ENCODE measurements around the gene CRACR2A.

The CRACR2A gene

GRCh38 chr12:3615862-3616261 is 137.0 kb downstream of the CRACR2A start:
- TF ChIP-seq, protein P1, sequence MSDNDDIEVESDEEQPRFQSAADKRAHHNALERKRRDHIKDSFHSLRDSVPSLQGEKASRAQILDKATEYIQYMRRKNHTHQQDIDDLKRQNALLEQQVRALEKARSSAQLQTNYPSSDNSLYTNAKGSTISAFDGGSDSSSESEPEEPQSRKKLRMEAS (IDR thresholded peaks at IDR 0.05) = no peak
- TF ChIP-seq EP300 (IDR thresholded peaks at IDR 0.05; ENCODE audit: borderline replicate concordance) (no peak), EGR1 (IDR thresholded peaks at IDR 0.05) (no peak), RAD21 (IDR thresholded peaks at IDR 0.05; ENCODE audit: low read depth) (no peak), TCF12 (IDR thresholded peaks at IDR 0.05; ENCODE audit: low read depth) (no peak), YY1 (IDR thresholded peaks at IDR 0.05; ENCODE audit: low read depth) (no peak), FOXM1 (IDR thresholded peaks at IDR 0.05; ENCODE audit: borderline replicate concordance, low read depth) (no peak), CEBPB (IDR thresholded peaks at IDR 0.05) (no peak), CREB1 (IDR thresholded peaks at IDR 0.05; ENCODE audit: low read depth) (no peak), NFIC (IDR thresholded peaks at IDR 0.05) (no peak), REST (IDR thresholded peaks at IDR 0.05; ENCODE audit: low read depth) (no peak), ZBTB7A (IDR thresholded peaks at IDR 0.05; ENCODE audit: low read depth) (no peak), TEAD4 (IDR thresholded peaks at IDR 0.05) (no peak), TAF1 (IDR thresholded peaks at IDR 0.05; ENCODE audit: low read depth) (no peak)
- TF ChIP-seq, protein P2, sequence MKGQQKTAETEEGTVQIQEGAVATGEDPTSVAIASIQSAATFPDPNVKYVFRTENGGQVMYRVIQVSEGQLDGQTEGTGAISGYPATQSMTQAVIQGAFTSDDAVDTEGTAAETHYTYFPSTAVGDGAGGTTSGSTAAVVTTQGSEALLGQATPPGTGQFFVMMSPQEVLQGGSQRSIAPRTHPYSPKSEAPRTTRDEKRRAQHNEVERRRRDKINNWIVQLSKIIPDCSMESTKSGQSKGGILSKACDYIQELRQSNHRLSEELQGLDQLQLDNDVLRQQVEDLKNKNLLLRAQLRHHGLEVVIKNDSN (IDR thresholded peaks at IDR 0.05) = no peak

GRCh38 chr12:3614806-3615466 is 138.0 kb downstream of the CRACR2A start:
- TF ChIP-seq, protein P2 (IDR thresholded peaks at IDR 0.05) = no peak
- TF ChIP-seq REST (IDR thresholded peaks at IDR 0.05; ENCODE audit: low read depth) (no peak), FOXM1 (IDR thresholded peaks at IDR 0.05; ENCODE audit: borderline replicate concordance, low read depth) (no peak), CREB1 (IDR thresholded peaks at IDR 0.05; ENCODE audit: low read depth) (no peak), EGR1 (IDR thresholded peaks at IDR 0.05) (no peak), TEAD4 (IDR thresholded peaks at IDR 0.05) (no peak), EP300 (IDR thresholded peaks at IDR 0.05; ENCODE audit: borderline replicate concordance) (no peak)

GRCh38 chr12:3613641-3614395 is 139.1 kb downstream of the CRACR2A start:
- no peak for TF ChIP-seq TEAD4 (IDR thresholded peaks at IDR 0.05)
- TF ChIP-seq, protein P1 (IDR thresholded peaks at IDR 0.05) = no peak
- TF ChIP-seq FOXM1 (IDR thresholded peaks at IDR 0.05; ENCODE audit: borderline replicate concordance, low read depth) = no peak
- no peak for TF ChIP-seq CEBPB (IDR thresholded peaks at IDR 0.05)
- no peak for TF ChIP-seq TAF1 (IDR thresholded peaks at IDR 0.05; ENCODE audit: low read depth)
- no peak for TF ChIP-seq ZBTB7A (IDR thresholded peaks at IDR 0.05; ENCODE audit: low read depth)
- no peak for TF ChIP-seq NFIC (IDR thresholded peaks at IDR 0.05)
- TF ChIP-seq EGR1 (IDR thresholded peaks at IDR 0.05) = no peak
- TF ChIP-seq CREB1 (IDR thresholded peaks at IDR 0.05; ENCODE audit: low read depth) = no peak

DNA sequence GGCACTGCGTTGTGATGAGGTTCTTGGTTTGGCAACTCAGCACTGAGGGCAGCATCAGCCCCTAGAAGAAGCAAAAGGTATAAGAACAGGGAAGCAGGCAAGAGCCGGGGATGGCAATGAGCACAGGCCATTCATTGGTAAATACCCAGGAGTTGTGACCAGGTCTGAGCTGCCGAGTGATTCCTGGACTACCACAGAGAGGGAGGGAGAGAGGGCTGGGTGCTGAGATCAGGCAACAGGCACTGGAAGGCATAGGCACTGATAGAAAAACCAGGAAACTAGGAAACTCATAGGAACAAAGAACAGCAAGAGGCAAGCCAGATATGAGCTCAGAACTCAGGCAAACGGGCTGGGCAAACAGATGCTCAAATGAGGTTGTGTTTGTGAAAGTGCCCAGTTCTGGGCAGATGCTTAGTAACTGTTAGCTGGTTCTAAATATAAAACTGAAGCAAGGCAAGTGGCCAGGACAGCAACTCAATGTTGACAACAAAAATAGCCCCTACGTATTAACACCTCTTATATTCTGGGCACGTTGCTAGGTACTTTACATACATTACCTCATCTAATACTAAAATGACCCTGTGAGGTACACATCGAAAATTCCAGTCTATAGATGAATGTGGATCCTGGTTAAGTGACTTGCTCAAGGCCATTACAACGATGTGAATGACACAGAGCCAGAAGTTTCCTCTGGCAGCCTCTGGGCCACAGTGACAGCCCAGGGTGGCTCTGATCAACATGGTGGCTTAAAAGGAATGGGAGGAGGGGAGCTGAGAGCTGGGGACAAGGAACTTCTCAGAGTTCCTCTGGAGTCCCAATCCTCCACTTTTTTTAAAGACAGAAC is 140.8 kb downstream of the CRACR2A start:
- TF ChIP-seq, protein P2 (IDR thresholded peaks at IDR 0.05) = no peak
- no peak for TF ChIP-seq RAD21 (IDR thresholded peaks at IDR 0.05; ENCODE audit: low read depth)
- TF ChIP-seq TCF12 (IDR thresholded peaks at IDR 0.05; ENCODE audit: low read depth) = no peak
- TF ChIP-seq CREB1 (IDR thresholded peaks at IDR 0.05; ENCODE audit: low read depth) = no peak
- TF ChIP-seq TEAD4 (IDR thresholded peaks at IDR 0.05) = no peak
- TF ChIP-seq TAF1 (IDR thresholded peaks at IDR 0.05; ENCODE audit: low read depth) = no peak
- TF ChIP-seq EP300 (IDR thresholded peaks at IDR 0.05; ENCODE audit: borderline replicate concordance) = no peak
- TF ChIP-seq FOXM1 (IDR thresholded peaks at IDR 0.05; ENCODE audit: borderline replicate concordance, low read depth) = no peak
- TF ChIP-seq EGR1 (IDR thresholded peaks at IDR 0.05) = no peak
- TF ChIP-seq REST (IDR thresholded peaks at IDR 0.05; ENCODE audit: low read depth) = no peak

All from Ishikawa (cell line).